DMS153 treated with DMSO at 0.1 percent for 48 hours (cell line): ENCODE measurements around the gene PDLIM1.

Experiments used
- DNase-seq: peaks from one replicate; lab custom pipeline; 2025; ENCODE audit not compliant: unreplicated experiment; lab: John Stamatoyannopoulos, UW

The PDLIM1 gene

GRCh38 chr10:95289003-95289920 is 1.5 kb downstream of the PDLIM1 start:
- DNase-seq = peak; percentile 93

GRCh38 chr10:95288303-95288702 is 2.5 kb downstream of the PDLIM1 start:
- no peak for DNase-seq

- no peak for DNase-seq
Observed at GRCh38 chr10:95287281-95287680, 3.5 kb downstream of the PDLIM1 start.

GRCh38 chr10:95286707-95287106 is 4.1 kb downstream of the PDLIM1 start:
- DNase-seq = no peak

- DNase-seq = no peak
Observed at GRCh38 chr10:95285556-95285955, 5.2 kb downstream of the PDLIM1 start.

GRCh38 chr10:95284807-95285206 is 6.0 kb downstream of the PDLIM1 start:
- DNase-seq = no peak

- no peak for DNase-seq
Observed at GRCh38 chr10:95282107-95282506, 8.7 kb downstream of the PDLIM1 start.

- no peak for DNase-seq
Observed at GRCh38 chr10:95281206-95281605, 9.6 kb downstream of the PDLIM1 start.

- DNase-seq = no peak
Observed at GRCh38 chr10:95280637-95281036, 10.2 kb downstream of the PDLIM1 start.

- no peak for DNase-seq
Observed at GRCh38 chr10:95279042-95279820, 11.6 kb downstream of the PDLIM1 start.

GRCh38 chr10:95278061-95278988 is 12.5 kb downstream of the PDLIM1 start:
- DNase-seq = no peak

GRCh38 chr10:95277614-95278013 is 13.2 kb downstream of the PDLIM1 start:
- no peak for DNase-seq

- DNase-seq = no peak
Observed at GRCh38 chr10:95277201-95277570, 13.6 kb downstream of the PDLIM1 start.

- no peak for DNase-seq
Observed at GRCh38 chr10:95276367-95277200, 14.2 kb downstream of the PDLIM1 start.

GRCh38 chr10:95275726-95276366 is 15.0 kb downstream of the PDLIM1 start:
- DNase-seq = no peak

- no peak for DNase-seq
Observed at GRCh38 chr10:95273393-95274312, 17.1 kb downstream of the PDLIM1 start.

GRCh38 chr10:95268438-95268837 is 22.4 kb downstream of the PDLIM1 start:
- DNase-seq = no peak

GRCh38 chr10:95267251-95267650 is 23.6 kb downstream of the PDLIM1 start:
- no peak for DNase-seq

GRCh38 chr10:95266674-95267095 is 24.1 kb downstream of the PDLIM1 start:
- peak; percentile 41 for DNase-seq
